SW 1271 (cell line): ENCODE data around the gene COL5A1.
"Not testable (repeated sequence)": the region's sequence is repeated elsewhere in the genome, so short reads cannot be mapped to it uniquely, and the experiment has no call there.

ENCODE experiments used
- DNase-seq, 2 experiments: peaks; one replicate each; lab custom pipeline; 2025; lab: John Stamatoyannopoulos, UW

Gene COL5A1

DNA sequence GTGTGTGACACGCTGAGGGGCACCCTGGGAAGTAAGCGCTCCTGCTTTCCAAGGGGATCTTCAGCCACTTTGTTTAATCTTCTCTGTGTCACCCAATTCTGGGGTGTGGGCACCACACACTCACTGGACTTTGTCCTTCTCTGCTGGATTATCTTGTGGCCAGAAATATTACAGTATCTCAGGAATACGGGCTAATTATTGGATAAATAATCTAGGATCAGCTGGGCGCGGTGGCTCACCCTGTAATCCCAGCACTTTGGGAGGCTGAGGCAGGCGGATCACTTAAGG is 50.9 kb downstream of the COL5A1 start:
- no peak for DNase-seq

DNA sequence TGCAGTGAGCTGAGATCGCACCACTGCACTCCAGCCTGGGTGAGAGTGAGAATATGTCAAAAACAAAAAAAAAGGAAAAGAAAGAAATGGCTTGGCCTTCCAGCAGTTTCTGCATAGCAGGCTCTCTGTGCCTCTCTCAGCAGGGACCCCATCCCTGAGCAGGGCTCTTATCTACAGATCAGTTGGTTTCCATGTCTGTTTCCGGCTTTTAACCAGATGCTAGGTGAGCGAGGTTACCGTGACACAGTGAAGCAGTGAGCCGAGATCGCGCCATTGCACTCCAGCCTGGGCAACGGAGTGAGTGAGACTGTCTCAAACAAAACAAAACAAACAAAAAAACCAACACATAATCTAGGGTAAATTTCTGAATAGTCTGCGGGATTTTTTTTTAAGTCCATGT is 51.4 kb downstream of the COL5A1 start:
- DNase-seq, result no peak

GRCh38 chr9:134693641-134694367 is 52.2 kb downstream of the COL5A1 start:
- no peak for DNase-seq

GRCh38 chr9:134694368-134694665 is 52.7 kb downstream of the COL5A1 start:
- no peak for DNase-seq

- no peak for DNase-seq
These were observed 53.1 kb downstream of the COL5A1 start for GRCh38 chr9:134694714-134695113.

- DNase-seq, result no peak
These were observed 53.5 kb downstream of the COL5A1 start for GRCh38 chr9:134695144-134695543.

DNA sequence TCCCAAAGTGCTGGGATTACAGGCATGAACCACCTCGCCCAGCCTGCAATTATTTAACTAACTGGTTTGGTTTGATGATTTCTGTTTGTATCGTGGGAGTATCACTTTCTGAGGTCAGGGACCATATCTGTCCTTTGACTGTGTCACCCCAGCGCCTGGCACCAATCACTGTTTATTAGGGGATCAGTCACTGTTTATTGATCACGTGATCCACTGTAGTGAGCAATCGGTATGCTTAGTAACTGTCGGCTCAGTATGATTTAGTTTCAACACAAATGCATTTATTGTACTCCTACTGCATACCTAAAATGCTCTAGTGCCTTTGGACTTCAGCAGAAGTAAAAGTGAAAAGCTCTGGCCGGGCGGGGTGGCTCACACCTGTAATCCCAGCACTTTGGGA is 54.8 kb downstream of the COL5A1 start:
- DNase-seq, result no peak

DNA sequence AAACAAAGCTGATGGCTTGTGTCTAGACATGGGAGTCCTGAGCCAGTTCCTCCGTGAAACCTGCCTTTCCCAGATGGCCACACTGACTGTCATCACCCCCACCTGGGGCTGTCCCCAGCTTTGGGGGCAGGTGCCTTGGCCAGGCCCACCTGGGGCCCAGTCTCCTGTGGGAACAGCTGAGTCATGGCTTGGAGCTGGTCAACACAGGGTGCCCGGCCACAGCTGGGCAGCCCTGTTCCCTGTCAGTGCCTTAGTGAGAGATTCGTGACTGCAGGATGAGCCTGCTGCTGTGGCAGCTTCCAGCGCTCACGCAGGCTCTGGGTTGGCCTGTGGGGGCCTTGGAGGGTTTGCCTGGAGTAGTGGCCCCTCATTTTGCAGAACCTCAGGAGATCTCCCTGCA is 56.5 kb downstream of the COL5A1 start:
- no peak for DNase-seq

DNA sequence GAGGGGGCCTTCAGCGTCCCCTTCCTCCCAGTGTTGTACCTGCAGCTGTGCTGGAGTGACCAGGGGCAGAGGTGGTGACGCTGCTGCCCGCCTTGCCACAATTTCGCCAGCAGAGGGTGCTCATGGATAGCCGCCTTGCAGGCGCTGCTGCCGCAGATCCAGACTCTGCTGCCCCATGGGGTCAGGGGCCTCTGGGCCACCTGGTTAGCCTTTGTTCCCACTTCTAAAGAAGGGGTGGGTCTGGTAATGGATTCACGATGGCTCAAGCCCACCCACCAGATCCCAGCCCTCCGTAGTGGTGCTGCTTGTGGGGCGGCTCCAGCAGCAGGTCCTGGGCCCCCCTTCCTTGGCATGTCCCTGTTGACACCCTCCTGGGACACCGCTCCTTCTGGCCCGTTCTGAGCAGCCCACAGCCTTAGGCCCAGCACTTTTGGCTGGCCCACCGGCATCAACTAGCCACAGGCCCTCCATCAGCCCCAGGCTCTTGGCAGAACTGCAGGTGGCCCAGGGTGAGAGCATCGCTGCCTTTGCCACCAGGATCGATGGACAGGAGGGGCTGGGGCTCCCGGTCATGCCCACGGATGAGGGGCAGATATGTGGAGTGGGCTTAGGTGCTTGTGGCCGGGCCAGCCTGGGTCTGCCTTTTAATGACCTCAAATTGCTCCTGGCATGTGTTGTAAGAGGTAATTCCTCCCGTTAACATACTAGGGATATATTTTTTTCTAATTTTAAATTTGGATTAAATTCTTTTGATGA is 57.2 kb downstream of the COL5A1 start:
- peak in 1 of 2 experiments; percentile 21 for DNase-seq

DNA sequence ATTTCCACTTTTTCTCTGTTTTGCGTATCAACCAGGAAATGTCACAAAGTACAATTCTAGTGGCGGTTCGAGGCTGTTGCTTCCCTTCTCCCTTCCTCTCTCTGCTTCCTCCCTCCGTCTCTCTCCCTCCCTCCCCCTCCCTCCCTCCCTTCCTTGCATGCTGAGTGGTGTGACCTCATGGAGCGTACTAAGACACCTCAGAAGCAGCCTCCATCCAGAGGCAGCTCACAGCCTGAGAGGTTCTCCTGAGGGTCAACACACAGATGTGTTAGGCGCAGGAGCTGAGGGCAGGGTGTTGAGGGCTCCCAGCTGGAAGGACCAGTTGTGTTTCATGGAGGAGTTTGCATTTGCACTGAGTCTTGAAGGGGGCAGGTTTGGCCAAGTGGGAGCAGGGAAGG is 57.7 kb downstream of the COL5A1 start:
- no peak for DNase-seq

DNA sequence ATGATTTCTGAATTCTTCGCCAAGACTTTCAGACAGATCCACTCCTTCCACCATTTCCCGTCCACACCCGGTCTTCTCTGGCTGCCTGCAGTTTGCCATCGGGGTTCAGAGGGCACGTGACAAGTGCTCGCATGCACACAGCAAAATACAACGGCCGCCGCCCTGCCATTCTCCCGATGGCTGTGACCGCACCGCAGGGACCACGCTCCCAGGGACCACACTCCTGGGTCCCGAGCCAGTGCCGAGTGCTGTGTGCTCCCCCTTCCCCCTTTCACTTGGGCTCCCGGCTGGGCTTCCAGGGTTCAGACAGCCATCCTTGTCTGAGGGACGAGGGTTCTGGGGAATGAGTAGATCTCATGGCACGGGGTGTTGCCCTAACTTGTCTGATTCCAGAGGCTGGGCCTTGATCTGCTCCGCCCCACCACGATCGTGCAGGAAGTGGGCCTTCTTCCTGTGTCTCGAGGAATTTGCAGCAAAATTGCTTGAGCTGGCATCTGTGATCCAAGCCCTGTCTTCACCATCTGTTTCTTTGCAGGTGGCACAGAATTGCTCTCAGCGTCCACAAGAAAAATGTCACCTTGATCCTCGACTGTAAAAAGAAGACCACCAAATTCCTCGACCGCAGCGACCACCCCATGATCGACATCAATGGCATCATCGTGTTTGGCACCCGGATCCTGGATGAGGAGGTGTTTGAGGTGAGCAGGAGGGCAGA is 59.2 kb downstream of the COL5A1 start:
- DNase-seq, result no peak

DNA sequence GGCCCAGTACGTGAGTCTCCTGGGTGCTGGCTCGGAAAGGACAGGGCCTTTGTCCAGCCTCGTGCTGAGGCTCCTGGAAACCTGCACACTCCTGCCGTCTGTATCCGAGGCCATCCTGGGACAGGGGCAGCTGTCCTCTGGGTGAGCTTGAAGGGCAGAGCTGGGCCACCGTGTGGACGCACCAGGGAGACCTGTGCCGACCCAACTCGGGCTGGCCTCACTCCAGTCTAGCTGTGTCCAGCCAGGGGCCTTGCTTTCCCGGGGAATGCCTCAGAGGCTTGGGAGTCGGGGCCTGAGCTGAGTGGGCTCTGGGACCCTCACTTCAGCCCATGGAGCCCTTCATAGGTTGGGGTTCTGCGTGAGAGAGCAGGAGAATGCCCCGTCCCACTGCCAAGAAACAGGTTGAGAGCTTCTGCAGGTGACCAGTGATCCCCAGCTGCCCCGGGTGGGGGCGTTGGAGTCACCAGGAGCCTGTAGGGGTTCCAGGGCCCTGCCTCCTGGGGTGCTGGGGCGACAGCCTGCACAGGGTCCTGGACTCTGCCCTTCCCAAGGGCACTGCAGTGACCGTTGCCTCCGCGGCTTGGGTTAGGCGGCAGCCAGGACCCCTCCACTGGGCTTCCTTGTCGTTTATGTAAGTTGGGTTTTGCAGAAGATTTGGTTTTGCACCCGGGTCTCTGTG is 60.1 kb downstream of the COL5A1 start:
- DNase-seq, result no peak

DNA sequence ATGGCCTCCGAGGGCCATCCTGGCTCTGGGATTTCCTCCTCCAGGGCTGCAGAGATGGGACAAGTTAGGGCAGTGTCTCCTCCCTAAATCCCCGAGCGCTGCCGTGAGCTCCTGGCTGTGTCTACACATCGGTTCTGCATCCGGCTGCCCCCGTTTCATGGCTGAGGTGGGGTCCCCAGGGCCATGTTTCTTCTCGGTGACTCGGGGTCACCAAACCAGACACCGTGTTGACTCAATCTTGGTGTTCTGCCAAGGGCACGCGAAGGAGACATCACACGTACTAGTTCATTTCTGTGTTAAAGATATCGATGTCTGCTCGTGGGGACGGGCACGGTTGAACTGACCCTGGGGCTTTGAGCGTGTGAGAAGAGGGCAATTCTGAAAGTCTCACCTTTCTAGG is 60.7 kb downstream of the COL5A1 start:
- no peak for DNase-seq

GRCh38 chr9:134703730-134704114 is 62.1 kb downstream of the COL5A1 start:
- DNase-seq, result not testable (repeated sequence)

GRCh38 chr9:134704498-134704897 is 62.9 kb downstream of the COL5A1 start:
- DNase-seq, result no peak

DNA sequence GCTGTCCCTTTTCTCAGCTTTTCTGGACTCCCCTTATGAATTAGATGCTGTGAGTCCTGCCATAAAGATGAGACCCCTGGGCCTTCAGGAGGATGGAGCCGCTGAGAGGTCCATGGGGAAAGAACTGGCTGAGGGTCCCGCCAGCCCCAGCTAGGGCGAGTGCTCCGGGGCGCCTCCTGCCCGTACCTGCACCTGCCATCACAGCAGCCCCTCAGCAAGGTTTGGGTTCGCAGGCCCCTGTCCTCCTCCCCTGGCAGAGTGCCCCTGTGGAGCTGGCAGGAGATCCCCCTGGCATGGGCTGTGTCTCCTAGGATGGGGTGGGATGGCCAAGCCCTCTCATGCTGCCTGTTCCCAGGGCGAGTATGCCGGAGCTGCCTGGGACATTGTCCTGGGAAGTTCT is 64.2 kb downstream of the COL5A1 start:
- DNase-seq, result no peak

DNA sequence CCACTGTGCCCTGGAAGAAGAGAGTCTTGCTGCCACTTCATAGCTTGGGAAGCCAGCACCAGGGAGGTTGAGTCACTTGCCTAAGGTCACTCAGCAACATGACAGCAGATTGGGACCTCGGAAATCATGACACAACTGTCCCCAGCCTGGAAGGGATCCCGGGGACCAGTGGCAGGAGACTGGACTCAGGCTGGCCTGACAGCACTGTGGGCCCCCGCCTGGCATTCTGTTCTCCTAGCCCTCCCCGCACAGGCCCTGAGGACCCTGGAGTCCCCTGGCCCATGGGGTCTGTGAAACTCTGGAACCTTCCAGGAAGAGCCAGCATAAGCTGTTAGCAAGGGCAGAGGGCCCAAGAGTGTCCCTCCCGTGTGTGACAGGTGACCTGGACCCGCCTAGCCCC is 64.9 kb downstream of the COL5A1 start:
- DNase-seq, result no peak

DNA sequence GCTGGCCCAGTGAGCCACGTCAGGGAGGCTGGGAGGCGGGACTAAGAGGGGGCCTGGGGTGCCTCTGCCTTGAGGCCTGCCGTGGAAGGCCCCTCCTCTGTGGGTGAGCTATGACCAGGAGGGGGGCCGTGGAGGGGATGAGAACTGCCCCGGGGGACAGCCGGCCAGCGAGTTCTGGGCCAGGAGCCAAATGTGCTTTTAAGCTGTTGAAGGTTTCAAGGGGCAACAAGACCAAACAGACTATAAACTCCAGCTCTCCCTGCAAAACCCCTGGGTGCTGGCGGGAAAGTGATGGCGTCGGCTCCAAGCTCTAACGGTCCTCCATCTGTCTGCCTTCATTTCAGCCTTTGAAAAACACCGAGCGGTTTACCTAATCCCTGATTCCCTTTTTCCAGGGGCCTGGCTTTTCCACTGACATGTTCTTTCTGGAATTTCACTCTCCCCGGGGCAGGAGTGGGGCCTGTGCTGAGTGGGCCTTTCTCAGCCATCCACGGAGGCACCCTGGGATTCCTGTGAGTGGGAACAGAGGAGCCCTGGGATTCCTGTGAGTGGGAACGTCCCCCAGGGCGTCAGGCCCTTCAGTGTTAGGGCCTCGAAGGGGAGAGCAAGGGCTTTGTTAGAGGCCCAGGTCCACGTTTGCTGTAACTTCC is 65.6 kb downstream of the COL5A1 start:
- DNase-seq, result no peak

- DNase-seq, result no peak
These were observed 66.4 kb downstream of the COL5A1 start for GRCh38 chr9:134707731-134708671.

GRCh38 chr9:134708672-134709038 is 67.1 kb downstream of the COL5A1 start:
- DNase-seq, result no peak

- no peak for DNase-seq
These were observed 68.1 kb downstream of the COL5A1 start for GRCh38 chr9:134709512-134710270.
